RCC 7860 (cell line): ENCODE data around the gene NRDC.
"Not testable (repeated sequence)": the region's sequence is repeated elsewhere in the genome, so short reads cannot be mapped to it uniquely, and the experiment has no call there.

ENCODE experiments used
- DNase-seq: peaks from one replicate; pipeline ENCODE4 v3.0.0-alpha.2; 2015; ENCODE audit warnings: low spot score
- FAIRE-seq: peaks from 2 replicates; lab custom pipeline; 2012; peaks lifted over from hg19 to GRCh38; lab: Jason Lieb, UNC

NRDC gene

DNA sequence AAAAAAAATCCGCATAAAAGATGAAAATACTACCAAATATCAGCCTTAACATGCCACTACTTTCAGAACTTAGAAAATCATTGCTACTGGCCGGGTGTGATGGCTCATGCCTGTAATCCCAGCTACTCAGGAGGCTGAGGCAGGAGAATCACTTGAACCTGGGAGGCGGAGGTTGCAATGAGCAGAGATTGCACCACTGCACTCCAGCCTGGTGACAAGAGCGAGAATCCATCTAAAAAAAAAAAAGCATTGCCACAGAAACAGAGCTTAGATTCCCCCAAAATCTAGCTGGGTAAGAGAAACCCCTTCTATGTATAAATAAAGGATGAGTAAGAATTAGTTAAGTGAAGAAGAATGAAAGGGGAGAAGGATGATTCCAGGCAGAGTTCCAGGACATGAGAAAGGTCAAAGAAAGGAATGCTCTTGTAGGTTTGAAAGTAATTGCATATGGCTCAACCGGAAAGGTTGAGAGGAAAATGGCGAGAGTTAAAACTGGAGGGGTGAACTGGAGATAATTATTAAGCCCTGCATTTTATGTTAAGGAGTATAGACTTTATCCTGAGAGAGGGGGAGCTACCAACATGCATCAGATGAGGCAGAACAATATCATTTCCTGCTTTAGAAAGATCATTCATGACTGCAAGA lies 19.7 kb upstream of the NRDC start:
- peak; percentile 95 for FAIRE-seq
- peak; percentile 97 for DNase-seq

DNA sequence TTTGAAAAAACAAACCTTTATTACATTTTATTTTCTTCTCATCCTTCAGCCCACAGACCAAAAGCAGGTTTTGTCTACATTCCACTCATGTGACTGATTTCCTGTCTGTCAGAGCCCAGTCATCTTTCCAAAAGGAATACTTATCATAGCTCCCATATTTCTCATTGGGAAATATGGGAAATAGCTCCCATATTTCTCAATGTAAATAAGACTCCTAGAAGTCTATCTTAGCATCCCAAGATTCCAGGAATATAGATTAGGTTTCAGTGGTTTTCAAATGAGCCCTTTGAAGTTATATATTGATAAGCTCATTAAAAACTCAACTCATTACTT lies 19.1 kb upstream of the NRDC start:
- DNase-seq, result peak; percentile 86
- FAIRE-seq, result peak; percentile 85

DNA sequence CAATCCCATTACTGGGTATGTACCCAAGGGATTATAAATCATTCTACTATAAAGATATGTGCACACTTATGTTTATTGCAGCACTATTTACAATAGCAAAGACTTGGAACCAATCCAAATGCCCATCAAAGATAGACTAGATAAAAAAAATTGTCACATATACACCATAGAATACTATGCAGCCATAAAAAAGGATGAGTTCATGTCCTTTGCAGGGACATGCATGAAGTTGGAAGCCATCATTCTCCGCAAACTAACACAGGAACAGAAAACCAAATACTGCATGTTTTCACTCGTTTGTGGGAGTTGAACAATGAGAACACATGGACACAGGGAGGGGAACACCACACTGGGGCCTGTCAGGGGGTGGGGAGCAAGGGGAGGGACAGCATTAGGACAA lies 16.2 kb upstream of the NRDC start:
- DNase-seq, FAIRE-seq: not testable (repeated sequence)

DNA sequence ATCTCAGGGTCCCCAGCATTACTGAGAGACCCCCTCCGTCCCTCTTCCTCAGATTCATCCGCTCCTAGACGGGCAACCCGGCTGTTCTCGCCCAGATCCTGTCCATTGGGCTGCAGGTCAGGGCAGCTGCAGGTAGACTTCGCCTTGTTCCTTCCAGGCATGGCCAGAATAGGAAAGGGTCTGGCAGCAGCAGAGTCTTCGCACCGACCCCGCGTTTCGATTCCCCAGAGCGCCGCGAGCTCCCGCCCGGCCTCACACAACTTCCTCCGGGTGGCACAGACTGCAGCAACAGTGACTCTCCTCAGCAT lies 265 bp downstream of the NRDC start:
- DNase-seq, result no peak
- no peak for FAIRE-seq

DNA sequence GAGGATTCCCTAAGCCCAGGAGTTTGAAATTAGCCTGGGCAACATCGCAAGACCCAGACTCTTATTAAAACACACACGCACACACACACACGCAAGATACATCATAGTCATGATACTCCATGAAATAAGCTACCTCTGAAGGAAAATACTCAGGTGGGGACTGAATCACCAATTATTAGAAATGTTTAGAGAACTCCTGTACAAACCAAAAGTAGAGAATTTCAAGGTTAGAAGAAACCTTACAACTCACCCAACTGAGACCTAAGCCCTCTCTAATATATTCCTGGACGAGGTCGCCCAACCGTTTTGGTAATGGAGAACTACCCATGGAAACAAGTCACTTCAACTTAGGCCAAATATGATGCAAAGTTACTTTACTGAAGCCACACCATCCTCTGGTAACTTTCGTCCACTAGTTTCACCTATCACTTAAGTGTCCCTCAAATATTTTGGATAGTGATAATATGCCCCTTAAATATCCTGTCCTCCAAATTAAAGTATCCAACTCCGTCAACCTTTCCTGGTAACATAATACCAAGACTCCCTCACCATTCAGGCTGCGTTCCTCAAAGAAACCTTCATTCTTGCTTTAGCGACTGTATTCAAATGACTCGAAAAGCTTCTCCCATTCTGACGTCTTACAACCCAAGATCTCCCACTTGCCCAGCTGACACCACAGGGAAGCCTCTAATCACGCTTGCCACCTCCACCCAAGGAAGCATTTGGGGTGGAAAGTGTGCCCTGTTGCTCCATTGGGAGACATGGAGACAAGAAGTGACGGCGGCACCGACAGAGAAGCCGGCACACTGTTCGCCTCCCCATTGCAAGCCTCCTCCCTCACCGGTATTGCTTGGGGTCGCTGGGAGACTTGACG lies 856 bp downstream of the NRDC start:
- DNase-seq, result no peak

DNA sequence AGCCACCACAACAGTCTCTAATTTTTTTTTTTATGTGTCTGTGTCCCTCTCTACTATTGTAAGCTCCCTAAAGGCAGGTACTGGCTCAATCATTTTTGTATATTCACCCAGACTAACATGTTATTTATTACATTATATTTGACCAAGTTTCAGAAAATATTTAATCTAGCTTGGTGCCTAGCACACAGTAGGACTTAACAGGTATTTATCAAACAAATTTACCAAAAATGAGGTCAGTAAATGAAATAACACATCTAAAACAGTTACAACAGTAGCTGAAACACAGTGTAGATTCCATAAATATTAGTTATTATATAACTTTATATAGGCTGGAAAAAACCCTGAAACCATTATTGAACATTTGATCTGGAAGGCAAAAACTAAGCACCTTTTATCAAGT lies 2.7 kb downstream of the NRDC start:
- DNase-seq (no peak), FAIRE-seq (no peak)

More for the DNA sequence above, 856 bp downstream of the NRDC start:
- no peak for FAIRE-seq

DNA sequence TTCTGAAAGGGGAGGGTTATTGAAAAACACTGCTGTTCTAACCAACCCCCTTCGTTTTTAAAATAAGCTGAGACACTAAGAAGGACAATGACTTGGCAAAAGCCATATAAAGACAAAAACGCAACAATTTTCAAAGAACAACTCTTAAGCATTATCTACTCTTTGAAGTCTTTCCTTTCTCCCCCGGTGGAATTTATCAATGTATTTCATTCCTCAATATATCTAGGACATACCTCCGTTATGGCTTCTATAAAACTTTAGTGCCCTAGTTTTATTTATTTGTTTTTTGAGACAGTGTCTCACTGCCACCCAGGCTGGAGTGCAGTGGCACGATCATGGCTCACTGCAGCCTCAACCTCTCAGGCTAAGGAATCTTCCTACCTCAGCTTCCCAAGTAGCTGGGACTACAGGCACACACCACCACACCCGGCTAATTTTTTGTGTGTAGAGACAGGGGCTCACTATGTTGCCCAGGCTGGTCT lies 3.2 kb downstream of the NRDC start:
- FAIRE-seq, result no peak
- DNase-seq, result no peak

DNA sequence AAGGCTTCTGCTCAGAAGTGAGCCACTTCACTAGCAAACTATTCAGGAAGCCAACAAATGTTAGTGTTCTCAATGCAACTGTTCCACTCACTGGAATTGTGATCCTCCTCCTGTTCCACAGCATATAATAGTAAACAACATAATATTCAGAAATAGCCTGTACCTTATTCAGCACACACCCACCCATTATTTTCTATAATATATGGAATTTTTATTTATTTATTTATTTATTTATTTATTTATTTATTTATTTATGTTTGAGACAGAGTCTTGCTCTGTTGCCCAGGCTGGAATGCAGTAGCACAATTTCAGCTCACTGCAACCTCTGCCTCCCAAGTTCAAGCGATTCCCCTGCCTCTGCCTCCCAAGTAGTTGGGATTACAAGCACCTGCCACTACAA lies 5.3 kb downstream of the NRDC start:
- DNase-seq, FAIRE-seq: not testable (repeated sequence)

DNA sequence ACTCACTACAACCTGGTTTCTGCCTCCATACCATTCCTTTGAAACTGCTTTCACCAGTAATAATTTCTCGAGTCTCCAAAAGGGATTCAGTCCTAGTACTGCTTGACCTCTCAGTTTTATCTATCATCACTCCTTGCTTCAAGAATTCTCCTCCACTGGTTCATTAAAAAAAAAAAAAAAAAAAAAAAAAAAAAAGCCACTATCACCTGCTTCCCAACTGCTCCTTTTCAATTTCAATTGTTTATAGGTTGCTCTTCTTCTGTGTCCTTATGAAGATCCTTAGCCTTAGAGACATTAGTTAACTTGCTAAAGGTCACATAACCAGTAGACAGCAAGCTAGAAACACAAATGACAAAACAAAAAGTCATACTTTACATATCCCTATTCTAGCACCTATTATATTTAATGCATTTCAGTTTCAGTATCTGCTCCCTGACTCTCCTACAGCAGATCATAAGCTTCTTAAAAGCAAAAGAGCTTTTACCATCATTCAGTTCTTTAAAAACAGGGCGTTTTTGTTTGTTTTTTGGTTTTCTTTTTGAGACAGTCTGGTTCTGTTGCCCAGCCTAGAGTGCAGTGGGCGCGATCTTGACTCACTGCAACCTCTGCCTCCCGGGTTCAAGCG lies 7.1 kb downstream of the NRDC start:
- FAIRE-seq (no peak), DNase-seq (no peak)

DNA sequence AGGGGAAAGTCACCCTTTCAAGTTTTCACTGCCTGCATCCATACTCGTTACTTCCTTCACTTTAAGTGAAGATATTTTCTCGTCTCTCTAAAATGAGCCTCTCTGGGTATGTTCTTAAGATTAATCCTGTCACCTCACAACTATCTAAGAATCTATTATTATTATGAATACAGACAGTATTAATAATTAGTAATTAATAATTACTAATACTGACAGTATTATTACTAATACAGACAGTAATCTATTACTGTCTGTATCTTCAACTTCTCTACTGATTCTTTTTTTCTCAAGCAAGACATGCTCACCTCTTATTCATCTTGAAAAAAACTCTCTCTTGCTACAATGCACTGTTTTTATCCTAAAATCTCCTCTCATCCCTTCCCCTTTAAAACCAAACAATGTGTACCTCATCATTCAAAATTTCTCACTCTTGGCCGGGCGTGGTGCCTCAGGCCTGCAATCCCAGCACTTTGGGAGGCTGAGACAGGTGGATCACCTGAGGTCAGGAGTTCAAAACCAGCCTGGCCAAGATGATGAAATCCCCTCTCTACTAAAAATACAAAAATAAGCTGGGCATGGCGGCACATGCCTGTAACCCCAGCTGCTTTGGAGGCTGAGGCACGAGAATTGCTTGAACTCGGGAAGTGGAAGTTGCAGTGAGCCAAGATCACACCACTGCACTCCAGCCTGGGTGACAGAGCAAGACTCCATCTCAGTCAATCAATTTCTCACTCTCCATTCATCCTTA lies 7.8 kb downstream of the NRDC start:
- FAIRE-seq, result no peak
- DNase-seq, result no peak

DNA sequence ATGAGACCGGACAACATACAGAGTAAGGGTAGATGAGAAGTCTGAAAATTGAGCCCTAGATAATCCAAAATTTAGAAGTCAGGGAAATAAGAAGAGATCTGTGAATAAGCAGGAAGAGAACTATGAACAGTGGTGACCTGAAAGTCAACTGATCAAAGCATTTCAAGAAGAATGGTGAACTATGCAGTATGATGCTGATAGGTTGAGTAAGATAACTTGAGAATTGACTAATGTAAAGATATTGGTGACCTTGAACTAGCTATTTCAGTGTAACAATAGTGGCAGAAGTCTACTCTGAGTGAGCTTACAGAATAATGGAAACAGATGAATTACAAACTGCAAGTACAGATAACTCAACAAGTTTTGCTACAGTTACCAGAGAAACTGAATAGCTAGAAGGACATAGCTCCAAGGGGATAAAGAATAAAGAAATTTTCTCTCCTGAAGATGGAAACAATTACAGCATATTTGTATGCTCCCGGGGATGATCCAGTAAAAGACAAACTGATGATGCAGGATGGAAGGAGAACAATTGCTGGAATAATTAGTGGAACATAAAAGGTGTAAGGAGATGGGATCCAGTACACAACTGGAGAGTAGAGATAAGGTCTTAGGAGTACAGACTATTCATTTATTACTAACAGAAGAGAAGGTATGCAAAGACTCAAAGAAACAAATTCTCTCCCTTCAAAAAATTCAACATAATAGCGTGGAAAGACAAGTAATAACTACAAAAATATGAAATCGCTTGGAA lies 10.9 kb downstream of the NRDC start:
- no peak for FAIRE-seq
- no peak for DNase-seq

DNA sequence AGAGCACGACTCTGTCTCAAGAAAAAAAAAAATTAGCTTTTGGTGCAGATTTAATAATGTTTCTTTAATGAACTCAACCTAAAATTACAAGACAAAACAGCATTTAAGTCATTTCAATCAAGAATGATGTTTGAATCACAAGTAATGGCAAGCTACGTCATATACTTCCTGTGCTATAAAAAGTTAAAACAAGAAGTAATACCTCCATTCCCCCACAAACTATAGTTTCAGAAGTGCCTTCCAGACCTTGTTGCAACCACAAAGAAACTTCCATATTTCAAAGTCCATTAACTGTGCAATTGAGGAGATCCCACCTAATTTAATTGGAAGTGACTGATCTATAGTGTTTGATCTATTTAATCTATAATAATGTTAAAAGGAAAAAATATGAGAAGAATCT lies 15.1 kb downstream of the NRDC start:
- no peak for FAIRE-seq
- DNase-seq, result no peak

DNA sequence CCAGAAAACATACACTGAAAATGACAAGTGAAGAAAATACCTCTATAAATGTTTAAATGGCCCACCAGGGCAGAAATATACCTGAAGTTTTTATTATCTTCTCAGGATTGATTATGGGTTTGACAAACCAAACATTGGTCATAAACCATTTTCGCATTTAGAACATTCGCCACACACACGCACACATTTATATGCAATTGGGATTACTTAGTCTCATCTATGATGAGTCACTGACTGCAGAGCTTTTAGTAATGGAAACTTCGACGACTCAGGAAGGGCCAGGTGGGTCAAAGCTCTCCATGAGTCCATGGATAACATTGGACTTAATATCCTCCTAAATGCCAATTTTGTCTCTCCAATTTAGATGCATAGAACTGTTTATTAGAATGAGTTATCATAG lies 16.9 kb downstream of the NRDC start:
- DNase-seq, result no peak
- FAIRE-seq, result no peak

DNA sequence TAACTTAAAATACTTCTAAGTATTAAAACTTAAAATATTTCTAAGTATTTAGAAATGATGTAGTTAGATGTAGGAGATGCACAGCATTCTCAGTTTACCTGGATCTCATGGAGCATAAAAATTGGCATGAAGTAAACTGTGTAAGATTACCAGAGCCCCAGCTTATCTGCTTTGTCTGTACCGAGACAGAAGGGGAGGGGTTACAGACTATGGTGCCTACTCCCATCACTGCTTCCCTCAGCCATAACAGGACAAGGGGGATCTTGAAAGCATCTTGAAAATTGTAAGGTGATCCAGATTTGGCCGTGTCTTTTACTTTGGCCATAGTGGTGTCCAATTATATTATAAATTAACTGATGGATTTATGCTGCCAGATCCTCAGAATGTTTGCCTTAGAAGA lies 18.8 kb downstream of the NRDC start:
- FAIRE-seq, result no peak

DNA sequence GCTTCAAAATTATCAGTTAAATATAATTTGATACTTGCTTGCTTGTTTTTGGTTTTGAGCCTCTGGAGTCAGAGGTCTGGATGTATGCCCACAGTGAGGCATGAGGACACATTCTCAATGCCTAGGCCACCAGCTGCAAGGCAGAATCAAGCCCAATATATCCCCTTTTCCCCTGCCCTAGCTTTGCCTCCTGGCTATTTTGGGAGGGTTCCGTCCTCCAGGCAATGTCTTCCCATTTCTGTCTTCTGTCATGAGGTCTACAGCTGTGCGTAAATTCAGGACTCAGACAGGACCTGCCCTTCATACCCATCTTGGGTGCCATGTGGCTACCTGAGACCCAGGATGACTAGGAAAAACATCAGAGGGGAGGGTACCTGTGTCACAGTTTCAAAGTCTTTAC lies 19.2 kb downstream of the NRDC start:
- no peak for FAIRE-seq
- no peak for DNase-seq

More for the DNA sequence above, 18.8 kb downstream of the NRDC start:
- DNase-seq, result no peak

DNA sequence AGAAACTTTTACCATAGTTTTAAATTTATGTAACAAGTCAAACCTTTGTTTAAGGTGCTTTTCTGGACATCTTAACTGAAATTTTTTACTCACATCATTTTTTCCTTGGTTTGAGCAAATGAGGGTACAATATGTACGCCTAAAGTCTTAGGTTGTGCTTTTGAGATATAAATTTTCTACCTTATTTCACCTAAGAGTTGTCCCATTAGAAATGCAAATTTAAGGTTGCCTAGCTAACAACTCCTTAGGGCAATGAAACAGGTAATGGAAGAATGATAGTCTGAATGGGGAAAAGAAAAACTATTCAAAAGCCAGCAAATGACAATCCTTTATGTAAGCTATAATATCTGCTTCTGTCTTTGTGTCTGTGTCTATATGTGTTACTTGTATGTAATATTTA lies 19.6 kb downstream of the NRDC start:
- FAIRE-seq, result no peak
- DNase-seq, result no peak

DNA sequence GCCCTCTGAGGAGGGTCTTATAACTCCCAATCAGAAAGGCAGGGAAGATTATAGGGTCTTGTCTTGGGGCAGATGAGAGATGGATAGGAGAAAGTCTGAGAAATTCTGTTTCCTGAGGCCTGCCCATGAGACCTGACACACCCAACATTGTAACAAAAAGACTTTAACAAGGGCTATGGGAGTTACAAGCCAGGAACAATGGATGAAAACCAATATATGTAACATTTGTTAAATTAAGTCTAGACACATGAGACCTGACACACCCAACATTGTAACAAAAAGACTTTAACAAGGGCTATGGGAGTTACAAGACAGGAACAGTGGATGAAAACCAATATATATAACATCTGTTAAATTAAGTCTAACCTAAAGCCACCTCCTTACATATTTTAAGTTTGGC lies 21.8 kb downstream of the NRDC start:
- no peak for DNase-seq
- FAIRE-seq, result no peak

DNA sequence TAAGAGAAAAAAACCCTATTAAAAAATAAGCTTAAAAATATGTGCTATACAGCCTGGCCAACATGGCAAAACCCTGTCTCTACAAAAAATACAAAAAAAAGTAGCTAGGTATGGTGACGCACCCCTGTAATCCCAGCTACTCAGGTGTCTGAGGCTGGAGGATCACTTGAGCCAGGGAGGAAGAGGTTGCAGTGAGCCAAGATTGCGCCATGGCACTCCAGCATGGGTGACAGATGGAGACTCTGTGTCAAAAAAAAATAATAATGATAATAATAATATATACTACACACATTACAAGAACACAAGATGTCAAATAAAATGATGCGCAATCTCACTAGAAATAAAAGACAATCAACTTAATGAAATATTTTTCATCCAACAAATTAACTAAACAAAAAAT lies 22.9 kb downstream of the NRDC start:
- FAIRE-seq (no peak), DNase-seq (no peak)

DNA sequence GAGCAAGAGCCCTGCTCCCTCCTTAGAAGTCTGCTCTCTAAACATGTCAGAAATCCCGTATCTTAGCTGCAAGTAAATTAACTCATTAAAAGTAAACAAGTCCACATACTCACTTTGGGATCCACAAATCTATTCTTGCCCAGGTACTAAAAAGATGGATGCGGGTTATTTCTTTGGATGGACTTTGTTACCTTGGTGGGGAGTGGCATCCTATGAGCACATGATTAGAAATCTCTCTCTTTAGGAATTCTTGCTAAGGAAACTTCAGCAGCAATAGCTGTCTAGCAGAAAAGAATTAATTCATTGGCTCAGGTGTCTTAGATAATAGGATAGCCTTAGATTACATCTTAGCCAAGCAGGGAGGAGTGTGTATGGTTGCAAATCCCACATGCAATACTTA lies 25.2 kb downstream of the NRDC start:
- DNase-seq (no peak), FAIRE-seq (no peak)

DNA sequence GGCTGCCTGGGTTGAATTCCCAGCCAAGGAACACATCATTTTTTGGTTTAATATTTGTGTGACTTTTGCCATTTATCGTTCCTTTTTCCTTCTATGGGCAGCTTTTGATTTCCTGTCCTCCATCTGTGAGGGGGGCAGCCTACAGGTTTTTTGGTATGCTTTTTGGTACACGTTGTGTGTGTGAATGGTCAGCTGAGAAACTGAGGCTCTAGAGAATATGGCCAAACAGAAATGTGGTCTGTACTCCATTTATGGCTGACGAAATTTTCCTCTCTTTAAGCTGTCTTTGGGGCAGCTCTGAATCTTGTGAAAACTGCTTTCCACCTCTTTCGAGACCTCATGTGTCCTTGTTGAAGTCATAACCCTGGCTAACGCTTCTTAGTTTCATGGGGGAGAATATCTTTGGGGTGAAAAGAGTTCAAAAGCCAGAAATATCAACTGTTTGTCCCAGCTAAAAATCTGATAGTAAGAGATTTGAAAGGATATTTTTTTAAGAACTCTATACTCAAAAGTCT lies 26.6 kb downstream of the NRDC start:
- no peak for DNase-seq
- FAIRE-seq, result no peak
